ENCODE data around the gene NDUFB11.

- TF ChIP-seq CTCF (conservative IDR thresholded peaks at IDR 0.05) = no peak
- no peak for TF ChIP-seq ZFX (IDR thresholded peaks at IDR 0.05)
Measured at GRCh38 chrX:47171996-47172395, 27.5 kb upstream of the NDUFB11 start.

Measured in C4-2B (cell line).